Natural killer cell treated with Interleukin-12 subunit alpha and Interleukin-12 subunit beta and Interleukin-15 and Interleukin-18, amount 100 ng/mL, for 72 hours (primary cell): ENCODE data around the gene TEKTIP1. TPM values are rescaled to one million over a fixed set of nuclear protein-coding genes. Genes with fewer than 3 reads are reported as not detected.
"Not testable (repeated sequence)": the region's sequence is repeated elsewhere in the genome, so short reads cannot be mapped to it uniquely, and the experiment has no call there.

Source experiments
- ATAC-seq, 2 donors: fragments of 150-1000 bp; cut with Tn5 transposase in 1 of 2; sonication (Bioruptor Pico), chemical (Tn5 transposase) in 1 of 2; 2 replicates each; pipeline ENCODE4 v1.10.0; 2021
- DNase-seq: peaks from one replicate; pipeline ENCODE4 v3.0.0; 2022; ENCODE audit warnings: low spot score
- H3K27ac Mint-ChIP-seq, 2 donors: 1 replicate in 1 of 2; 2 replicates in 1 of 2; pipeline ENCODE4 v1.8.0; 2022; ENCODE audit warnings: mixed read lengths in 2 of 2, mild to moderate bottlenecking in 1 of 2, moderate library complexity in 1 of 2
- H3K27me3 Mint-ChIP-seq, 2 donors: 1 replicate in 1 of 2; 2 replicates in 1 of 2; pipeline ENCODE4 v1.8.0; 2022; ENCODE audit warnings: mixed read lengths in 2 of 2
- H3K36me3 Mint-ChIP-seq: one replicate; pipeline ENCODE4 v1.8.0; 2022; ENCODE audit warnings: mixed read lengths
- H3K4me1 Mint-ChIP-seq, 2 donors: 1 replicate in 1 of 2; 2 replicates in 1 of 2; pipeline ENCODE4 v1.8.0; 2022; ENCODE audit warnings: low read depth in 2 of 2, mixed read lengths in 2 of 2, mild to moderate bottlenecking in 1 of 2
- H3K4me3 Mint-ChIP-seq: one replicate; pipeline ENCODE4 v1.8.0; 2022; ENCODE audit warnings: mixed read lengths
- H3K9me3 Mint-ChIP-seq: 2 replicates; pipeline ENCODE4 v1.8.0; 2022; ENCODE audit warnings: mixed read lengths
- total RNA-seq, 2 donors: library from RNA; stranded (reverse); gene quantifications; one replicate each; pipeline ENCODE4 v1.2.3, GENCODE V29; 2022

TEKTIP1 gene
- total RNA-seq, 2 donors from 2014 or later: 3.3 to 4.4 TPM

DNA sequence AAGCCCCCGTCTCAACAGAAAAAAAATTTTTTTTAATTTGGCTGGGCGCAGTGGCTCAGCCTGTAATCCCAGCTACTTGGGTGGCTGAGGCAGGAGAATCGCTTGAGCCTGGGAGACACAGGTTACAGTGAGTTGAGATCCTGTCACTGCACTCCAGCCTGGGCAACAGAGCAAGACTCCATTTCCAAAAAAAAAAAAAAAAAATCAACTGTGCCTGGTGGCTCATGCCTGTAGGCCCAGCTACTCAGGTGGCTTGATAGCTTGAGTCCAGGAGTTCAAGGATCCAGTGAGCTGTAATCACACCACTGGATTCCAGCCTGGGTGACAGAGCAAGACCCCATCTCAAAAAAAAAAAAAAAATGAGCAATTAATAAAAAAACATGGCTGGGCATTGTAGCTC, 37.2 kb upstream of the TEKTIP1 start:
- H3K4me3 Mint-ChIP-seq: no peak overlapping the region
- peaks cover 30 to 38% of the 10 kb centered on the region in 2 donors for H3K4me1 Mint-ChIP-seq
- H3K27me3 Mint-ChIP-seq: no peaks in the 10 kb centered on the region
- H3K36me3 Mint-ChIP-seq: no peaks in the 10 kb centered on the region
- DNase-seq: no peak
- no peak overlapping the region for H3K27ac Mint-ChIP-seq
- ATAC-seq: no peak
- H3K9me3 Mint-ChIP-seq: no peaks in the 10 kb centered on the region

DNA sequence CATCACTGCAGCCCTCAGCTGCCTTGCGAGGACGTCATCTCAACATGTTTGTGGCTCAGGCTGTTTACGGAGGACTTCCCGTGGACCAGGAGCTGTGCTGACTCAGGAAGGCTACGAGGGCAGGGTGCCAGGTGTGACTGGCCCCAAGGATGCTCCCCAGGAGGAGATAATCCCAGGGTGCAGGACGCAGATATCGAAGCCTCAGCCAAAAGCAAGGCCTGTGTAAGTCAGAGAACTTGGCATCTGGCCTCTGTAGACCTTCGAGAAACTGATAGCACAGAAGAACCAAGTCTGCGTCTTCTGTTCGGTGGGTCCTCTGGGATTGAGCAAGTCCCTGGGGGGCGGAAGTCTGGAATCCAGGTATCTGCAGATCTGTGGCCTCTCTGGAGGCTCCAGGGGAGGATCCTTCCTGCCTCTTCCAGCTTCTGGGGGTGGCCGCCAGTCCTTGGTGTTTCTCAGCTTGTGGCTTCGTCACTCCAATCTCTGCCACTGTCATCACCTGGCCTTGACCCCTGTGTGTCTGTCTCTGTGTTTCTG, 35.9 kb upstream of the TEKTIP1 start:
- H3K27me3 Mint-ChIP-seq: no peaks in the 10 kb centered on the region
- H3K36me3 Mint-ChIP-seq: no peaks in the 10 kb centered on the region
- H3K27ac Mint-ChIP-seq: peak overlapping the region in 1 of 2 donors; percentile 86
- ATAC-seq (no peak), DNase-seq (no peak)
- peaks cover 33 to 42% of the 10 kb centered on the region in 2 donors for H3K4me1 Mint-ChIP-seq
- no peaks in the 10 kb centered on the region for H3K9me3 Mint-ChIP-seq
- H3K4me3 Mint-ChIP-seq: no peak overlapping the region

DNA sequence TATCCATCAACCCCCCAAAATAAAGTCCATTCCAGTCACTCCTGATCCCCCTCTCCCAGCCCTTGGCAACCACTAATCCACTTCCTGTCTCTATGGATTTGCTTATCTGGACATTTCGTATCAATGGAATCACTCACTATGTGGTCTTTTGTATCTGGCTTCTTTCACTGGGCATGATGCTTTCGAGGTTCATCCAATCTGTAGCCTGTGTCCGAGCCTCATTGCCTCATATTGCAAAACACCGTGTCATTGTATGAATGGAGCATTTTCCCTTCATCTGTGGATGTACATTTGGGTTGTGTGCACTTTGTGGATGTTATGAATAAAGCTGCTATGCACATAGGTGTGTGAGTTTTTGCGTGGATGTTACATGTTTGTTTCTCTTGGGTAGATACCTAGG, 34.2 kb upstream of the TEKTIP1 start:
- peak overlapping the region in 1 of 2 donors; percentile 86 for H3K27ac Mint-ChIP-seq
- H3K36me3 Mint-ChIP-seq: no peaks in the 10 kb centered on the region
- DNase-seq (no peak), ATAC-seq (no peak)
- peak overlapping the region; percentile 25 for H3K4me3 Mint-ChIP-seq
- no peaks in the 10 kb centered on the region for H3K27me3 Mint-ChIP-seq
- peaks cover 41 to 43% of the 10 kb centered on the region in 2 donors for H3K4me1 Mint-ChIP-seq
- no peaks in the 10 kb centered on the region for H3K9me3 Mint-ChIP-seq

DNA sequence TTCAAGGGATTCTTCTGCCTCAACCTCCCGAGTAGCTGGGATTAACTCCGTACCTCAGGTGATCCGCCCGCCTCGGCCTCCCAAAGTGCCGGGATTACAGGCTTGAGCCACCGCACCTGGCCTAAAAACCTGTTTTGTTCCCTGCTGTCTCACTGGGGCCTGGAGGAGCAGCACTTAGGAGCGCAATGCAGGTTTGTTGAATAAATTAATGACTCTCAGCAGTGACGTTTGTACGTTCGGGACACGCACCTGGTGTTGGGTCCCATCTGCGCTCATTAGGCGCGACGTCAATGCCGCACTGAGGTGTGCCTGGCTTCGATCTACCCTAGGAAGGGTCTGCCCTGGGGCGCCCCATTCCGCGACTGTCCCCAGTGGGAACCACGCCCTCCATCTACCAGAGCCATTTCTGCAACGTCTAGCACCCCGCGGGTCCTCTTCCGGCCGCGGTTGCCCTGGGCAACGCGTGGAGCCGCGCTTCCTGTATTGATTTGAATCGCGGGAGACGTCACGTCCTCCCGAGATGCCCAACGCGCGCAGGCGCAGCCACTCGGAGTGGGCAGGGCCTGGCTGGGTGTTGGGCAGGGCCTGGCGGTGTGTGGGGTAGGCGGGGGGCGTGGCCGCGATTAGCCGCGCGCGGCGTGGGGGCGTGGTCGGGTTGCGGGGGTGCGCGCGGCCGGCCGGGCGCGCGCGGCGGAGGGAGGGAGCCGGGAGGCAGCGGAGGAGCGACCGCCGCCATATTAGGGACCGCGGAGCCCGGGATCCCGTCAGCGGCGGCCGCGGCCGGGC, 33.2 kb upstream of the TEKTIP1 start, which contains the start of gene FZR1:
Gene FZR1, plus strand, starts transcription at position 714 of the 786 bp plus-strand sequence. CDS start 16,679 bp downstream, outside the sequence.
- H3K9me3 Mint-ChIP-seq: no peaks in the 10 kb centered on the region
- H3K4me3 Mint-ChIP-seq: peak within 1 kb of the TSS; percentile 95
- peak within 1 kb of the TSS; percentile 86 to 92 for H3K27ac Mint-ChIP-seq
- no peaks in the 10 kb centered on the region for H3K27me3 Mint-ChIP-seq
- DNase-seq (peak; percentile 100), ATAC-seq (peak; percentile 97 to 98)
- H3K36me3 Mint-ChIP-seq: no peaks in the 10 kb centered on the region
- H3K4me1 Mint-ChIP-seq: peaks cover 41% of the 10 kb centered on the region in 2 donors

DNA sequence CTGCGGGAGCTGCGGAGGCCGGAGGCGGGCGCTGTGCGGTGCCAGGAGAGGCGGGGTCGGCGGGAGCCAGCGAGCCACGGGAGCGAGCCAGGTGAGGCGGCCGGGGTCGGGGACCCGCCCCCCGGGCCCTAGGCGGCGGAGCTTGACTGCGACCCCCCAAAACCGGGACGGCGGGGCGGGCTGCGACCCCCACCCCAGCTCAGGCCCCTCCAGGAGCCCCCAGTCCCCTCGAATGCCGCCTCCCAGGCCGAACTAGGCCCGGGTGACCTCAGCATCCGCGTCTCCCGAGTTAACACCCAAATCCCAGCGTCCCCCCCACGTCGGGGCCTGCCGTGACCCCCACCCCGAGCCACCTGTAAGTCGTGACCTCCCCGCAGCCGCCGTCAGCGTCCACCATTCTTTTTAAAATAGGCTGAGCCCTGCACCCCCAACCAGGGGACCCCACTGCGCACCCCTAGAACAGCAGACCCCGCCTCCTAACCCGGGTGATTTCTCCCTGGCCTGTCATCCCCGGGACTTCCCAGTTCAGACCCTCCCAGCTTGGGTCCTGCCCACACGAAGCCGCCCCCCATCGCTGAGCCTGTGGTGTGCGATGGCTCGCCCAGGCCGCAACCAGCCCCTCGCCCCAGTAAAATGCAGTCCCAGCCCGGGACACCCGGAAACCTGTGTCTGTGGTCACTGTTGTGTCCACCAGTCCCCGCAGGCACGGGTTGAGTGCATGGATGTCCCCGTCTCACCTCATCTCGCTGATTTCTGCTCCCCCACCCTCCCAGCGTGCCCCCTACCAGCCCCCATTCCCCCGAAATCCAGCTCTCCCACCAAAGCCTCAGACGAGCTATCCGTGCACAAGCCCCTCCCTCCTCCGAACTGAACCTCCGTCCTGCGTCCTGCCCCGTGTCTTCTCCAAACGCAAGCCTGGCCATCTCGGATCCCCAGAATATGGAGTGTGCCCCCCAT, 32.3 kb upstream of the TEKTIP1 start:
- ATAC-seq (no peak), DNase-seq (no peak)
- Mint-ChIP-seq H3K27me3 (no peaks in the 10 kb centered on the region), H3K4me3 (peak overlapping the region; percentile 95), H3K27ac (peak overlapping the region; percentile 86 to 92), H3K36me3 (no peaks in the 10 kb centered on the region), H3K4me1 (peaks cover 37 to 40% of the 10 kb centered on the region in 2 donors), H3K9me3 (no peaks in the 10 kb centered on the region)

DNA sequence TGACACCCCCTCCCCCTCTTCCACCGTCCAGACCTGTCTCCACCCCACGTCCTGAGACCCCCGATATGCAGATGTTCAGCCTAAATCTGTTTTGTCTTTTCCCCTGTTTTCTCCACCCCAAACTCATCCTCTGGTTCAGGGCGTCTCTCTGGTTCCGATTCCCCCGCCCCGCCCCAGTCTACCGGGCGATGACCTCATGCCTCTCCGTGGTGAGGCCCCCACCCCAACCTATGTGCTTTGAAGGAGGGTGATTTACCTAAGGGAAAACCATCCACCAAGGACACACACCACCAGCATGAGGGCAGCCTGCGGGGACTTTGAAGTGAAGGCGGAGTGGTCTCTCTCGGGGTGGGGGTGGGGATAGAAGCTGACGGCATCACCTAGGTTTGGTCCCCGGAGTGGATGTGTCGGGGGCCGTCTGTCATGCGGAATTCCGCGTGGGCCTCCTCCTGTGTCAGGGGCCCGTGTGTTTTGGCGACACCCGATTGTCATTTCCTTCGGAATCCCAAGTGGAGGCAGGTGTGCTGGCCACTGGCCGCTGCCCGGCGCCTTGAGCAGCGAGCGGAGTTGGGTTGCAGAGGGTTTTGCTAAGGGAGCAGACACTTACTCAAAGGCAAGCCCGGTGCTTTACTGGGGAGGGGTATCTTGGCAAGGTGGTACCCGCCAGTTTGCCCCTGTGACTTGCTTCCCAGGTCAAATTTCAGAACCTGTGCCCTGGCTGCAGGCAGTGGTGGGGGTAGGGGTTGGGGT, 31.4 kb upstream of the TEKTIP1 start:
- ATAC-seq: no peak

DNA sequence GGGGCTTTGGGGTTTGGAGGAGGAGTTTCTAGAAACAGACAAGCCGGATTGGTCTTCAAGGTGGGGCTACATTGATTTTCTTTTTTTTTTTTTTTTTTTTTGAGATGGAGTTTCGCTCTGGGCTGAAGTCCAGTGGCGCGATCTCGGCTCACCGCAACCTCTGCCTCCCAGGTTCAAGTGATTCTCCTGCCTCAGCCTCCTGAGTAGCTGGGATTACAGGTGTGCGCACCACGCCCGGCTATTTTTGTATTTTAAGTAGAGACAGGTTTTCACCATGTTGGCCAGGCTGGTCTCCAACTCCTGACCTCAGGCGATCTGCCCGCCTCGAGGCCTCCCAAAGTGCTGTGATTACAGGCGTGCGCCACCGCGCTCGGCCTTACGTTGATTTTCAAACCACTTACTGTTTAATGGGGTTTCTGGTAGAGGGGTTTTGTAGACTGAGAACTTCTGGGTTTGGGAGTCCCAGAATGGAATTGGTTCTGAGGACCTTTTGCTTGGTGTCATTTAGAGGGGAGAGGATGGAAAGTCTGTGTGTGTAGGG, 30.8 kb upstream of the TEKTIP1 start:
- not testable (repeated sequence) for H3K27me3 Mint-ChIP-seq, DNase-seq, H3K9me3 Mint-ChIP-seq, H3K36me3 Mint-ChIP-seq, ATAC-seq, H3K27ac Mint-ChIP-seq
- peak overlapping the region; percentile 50 for H3K4me3 Mint-ChIP-seq
- peaks cover 37 to 45% of the 10 kb centered on the region in 2 donors for H3K4me1 Mint-ChIP-seq

More for the DNA sequence above, 31.4 kb upstream of the TEKTIP1 start:
- DNase-seq: no peak
- Mint-ChIP-seq H3K9me3 (no peaks in the 10 kb centered on the region), H3K4me1 (peaks cover 37 to 45% of the 10 kb centered on the region in 2 donors), H3K27me3 (no peaks in the 10 kb centered on the region), H3K27ac (peak overlapping the region; percentile 61 to 92), H3K4me3 (peak overlapping the region; percentile 95), H3K36me3 (no peaks in the 10 kb centered on the region)

DNA sequence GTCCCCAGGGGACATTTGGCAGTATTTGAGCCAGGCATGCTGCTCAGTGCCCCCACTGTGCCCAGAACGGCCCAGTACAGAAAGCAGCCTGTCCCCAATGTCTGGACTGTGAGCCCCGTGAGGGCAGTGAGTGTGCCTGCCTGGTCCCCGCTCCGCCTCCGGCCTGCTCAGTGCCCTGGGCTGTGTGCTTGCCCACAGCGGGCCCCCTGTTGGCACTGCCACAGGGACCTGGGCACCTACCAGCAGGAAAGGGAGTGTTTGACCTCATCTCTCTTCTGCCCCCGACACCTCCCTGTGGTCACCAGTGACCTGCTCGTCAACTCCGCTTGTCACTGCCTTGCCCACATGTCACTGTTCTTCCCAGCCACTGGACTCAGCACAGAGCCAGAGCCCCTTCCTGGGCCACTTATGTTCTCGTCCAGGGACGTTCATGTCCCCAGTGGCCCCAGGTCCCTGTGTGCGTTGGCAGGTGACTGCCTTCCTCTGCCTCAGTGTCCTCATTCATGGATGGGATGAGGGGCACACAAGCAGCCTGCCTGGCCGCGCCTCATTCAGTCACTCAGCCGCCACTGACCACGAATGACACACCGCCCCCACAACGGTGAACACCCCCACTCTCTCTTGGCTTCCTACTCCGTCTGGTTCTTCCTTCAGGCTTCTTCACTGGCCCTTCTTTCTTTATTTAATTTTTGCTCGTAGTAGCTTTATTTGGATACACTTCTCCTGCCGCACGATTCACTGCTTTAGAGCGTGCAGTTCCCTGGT, 30.0 kb upstream of the TEKTIP1 start:
- ATAC-seq (no peak), DNase-seq (no peak)

DNA sequence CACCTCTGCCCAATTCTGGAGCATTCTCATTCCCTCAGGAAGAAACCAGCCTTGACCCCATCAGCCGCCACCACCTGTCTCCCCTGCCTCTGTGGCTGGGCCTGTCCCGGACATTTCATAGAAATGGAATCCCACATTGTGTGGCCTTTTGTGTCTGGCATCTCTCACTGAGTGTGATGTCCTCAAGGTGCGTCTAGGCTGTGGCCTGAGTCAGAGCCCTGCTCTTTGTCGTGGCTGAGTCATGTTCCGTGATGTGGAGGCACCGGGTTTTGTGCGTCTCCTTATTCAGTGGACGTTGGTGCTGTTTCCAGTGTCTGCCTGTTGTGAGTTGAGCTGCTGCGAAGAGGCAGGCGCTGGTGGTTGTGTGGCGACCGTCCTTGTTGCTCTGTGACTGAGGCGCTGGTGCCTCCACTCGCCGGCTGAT, 29.4 kb upstream of the TEKTIP1 start:
- no peaks in the 10 kb centered on the region for H3K36me3 Mint-ChIP-seq
- H3K27ac Mint-ChIP-seq: peak overlapping the region; percentile 6 to 34
- no peaks in the 10 kb centered on the region for H3K27me3 Mint-ChIP-seq
- ATAC-seq (no peak), DNase-seq (no peak)
- peaks cover 34 to 49% of the 10 kb centered on the region in 2 donors for H3K4me1 Mint-ChIP-seq
- H3K4me3 Mint-ChIP-seq: peak overlapping the region; percentile 50
- no peaks in the 10 kb centered on the region for H3K9me3 Mint-ChIP-seq

More for the DNA sequence above, 30.0 kb upstream of the TEKTIP1 start:
- Mint-ChIP-seq H3K27ac (peak overlapping the region; percentile 0 to 34), H3K36me3 (no peaks in the 10 kb centered on the region), H3K4me3 (peak overlapping the region; percentile 50), H3K4me1 (peaks cover 37 to 48% of the 10 kb centered on the region in 2 donors), H3K27me3 (no peaks in the 10 kb centered on the region), H3K9me3 (no peaks in the 10 kb centered on the region)

DNA sequence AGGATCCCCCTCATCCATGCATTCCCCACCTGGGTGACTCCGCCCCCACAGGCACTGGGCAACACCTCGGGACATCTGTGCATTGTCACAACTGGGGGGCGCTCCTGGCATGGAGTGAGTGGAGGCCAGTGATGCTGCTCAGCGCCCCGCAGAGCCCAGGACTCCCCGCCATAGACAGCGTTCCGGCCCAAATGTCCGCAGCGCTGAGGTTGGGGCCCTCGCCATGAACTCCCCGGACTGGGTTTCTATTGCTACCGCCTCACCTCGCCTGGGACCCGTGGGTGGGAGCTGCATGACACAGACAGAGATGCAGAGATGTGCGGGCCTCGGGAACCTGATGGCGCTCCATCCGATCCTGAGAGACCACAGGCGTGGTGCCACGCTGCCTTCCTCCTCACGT, 28.2 kb upstream of the TEKTIP1 start:
- Mint-ChIP-seq H3K4me3 (no peak overlapping the region), H3K27ac (no peak overlapping the region), H3K4me1 (peaks cover 28 to 45% of the 10 kb centered on the region in 2 donors), H3K27me3 (no peaks in the 10 kb centered on the region), H3K9me3 (no peaks in the 10 kb centered on the region), H3K36me3 (no peaks in the 10 kb centered on the region)
- no peak for DNase-seq
- no peak for ATAC-seq

DNA sequence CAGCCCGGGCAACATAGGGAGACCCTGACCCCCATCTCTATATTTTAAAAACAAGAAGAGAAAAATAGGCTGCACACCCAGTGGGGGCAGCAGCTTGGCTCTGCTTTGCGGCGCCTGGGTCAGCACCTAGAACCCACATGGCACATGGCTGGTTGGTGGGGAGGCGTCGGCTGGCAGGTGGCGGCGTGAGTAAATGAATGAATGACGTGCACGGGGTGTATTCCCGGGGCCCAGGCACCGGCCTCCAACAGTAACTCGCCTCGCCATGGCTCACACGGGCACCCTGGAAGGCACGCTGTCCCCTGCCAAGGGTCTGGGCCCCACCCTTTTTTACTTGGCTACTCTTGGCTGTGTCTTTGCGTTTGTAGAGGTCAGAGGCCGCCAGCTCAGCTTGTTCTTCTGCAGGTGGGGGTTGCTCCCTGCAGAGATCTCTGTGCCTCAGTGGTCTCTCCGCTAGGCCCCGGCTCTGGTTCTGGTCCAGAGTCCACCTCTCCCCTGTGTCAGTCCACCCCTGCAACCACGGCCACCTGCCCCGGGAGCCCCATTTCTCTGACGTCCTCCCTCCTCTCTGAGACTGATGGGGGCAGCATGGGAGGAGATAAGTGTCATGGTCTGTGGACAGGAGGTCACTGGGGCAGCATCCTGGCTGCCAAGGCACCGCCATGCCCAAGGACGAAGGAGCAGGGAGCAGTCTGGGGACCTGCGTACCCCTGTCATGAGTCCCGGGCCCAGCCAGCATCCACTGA, 27.3 kb upstream of the TEKTIP1 start:
- Mint-ChIP-seq H3K4me3 (no peak overlapping the region), H3K27ac (no peak overlapping the region), H3K27me3 (no peaks in the 10 kb centered on the region), H3K9me3 (no peaks in the 10 kb centered on the region), H3K4me1 (peaks cover 27 to 45% of the 10 kb centered on the region in 2 donors), H3K36me3 (no peaks in the 10 kb centered on the region)
- ATAC-seq: no peak
- DNase-seq: no peak
